Coronary artery (tissue), 2 donors: ENCODE data around the gene KRT72.

Source experiments
- DNase-seq: peaks from one replicate; pipeline ENCODE4 v3.0.0-alpha.2; 2017; ENCODE audit warnings: low spot score
- H3K27ac ChIP-seq, 2 donors: fragments of 200-600 bp; sonication (generic); one replicate each; pipeline ENCODE4 v1.5.1; 2016 to 2019
- H3K4me3 ChIP-seq: fragments of 200-600 bp; sonication (generic); 2 replicates; pipeline ENCODE4 v1.5.1; 2016; ENCODE audit warnings: mild to moderate bottlenecking, moderate library complexity
- CTCF ChIP-seq: fragments of 200-600 bp; sonication (generic); IDR thresholded peaks from one replicate; pipeline ENCODE4 v1.5.1; 2019; ENCODE audit warnings: antibody characterized with exemption

The KRT72 gene

GRCh38 chr12:52622349-52622748, 21.1 kb upstream of the KRT72 start:
- DNase-seq = no peak
- H3K27ac ChIP-seq = no peak overlapping the region
- no peak overlapping the region for H3K4me3 ChIP-seq
- TF ChIP-seq CTCF = no peak

- Histone ChIP-seq H3K27ac (no peak overlapping the region), H3K4me3 (no peak overlapping the region)
- no peak for DNase-seq
- TF ChIP-seq CTCF = no peak
Measured at GRCh38 chr12:52618866-52619265, 17.6 kb upstream of the KRT72 start.

- TF ChIP-seq CTCF = no peak
- no peak within 1 kb of the TSS for H3K4me3 ChIP-seq
- DNase-seq = no peak
Measured at GRCh38 chr12:52618216-52618615, 17.0 kb upstream of the KRT72 start, which contains the start of gene KRT73. Gene KRT73 (minus strand): TSS chr12:52618559. CDS start chr12:52618524, 35 bp downstream.

GRCh38 chr12:52617403-52617785, 16.1 kb upstream of the KRT72 start:
- H3K27ac ChIP-seq = no peak overlapping the region
- no peak for TF ChIP-seq CTCF
- H3K4me3 ChIP-seq = no peak overlapping the region
- DNase-seq = no peak

More at GRCh38 chr12:52618216-52618615, 17.0 kb upstream of the KRT72 start, which contains the start of gene KRT73:
- no peak within 1 kb of the TSS for H3K27ac ChIP-seq

GRCh38 chr12:52616680-52617402, 15.6 kb upstream of the KRT72 start:
- H3K4me3 ChIP-seq = no peak overlapping the region
- H3K27ac ChIP-seq = no peak overlapping the region
- TF ChIP-seq CTCF = no peak
- no peak for DNase-seq

- H3K27ac ChIP-seq = no peak overlapping the region
- DNase-seq = no peak
- TF ChIP-seq CTCF = no peak
- H3K4me3 ChIP-seq = no peak overlapping the region
Measured at GRCh38 chr12:52615912-52616311, 14.6 kb upstream of the KRT72 start.

GRCh38 chr12:52615208-52615868, 14.1 kb upstream of the KRT72 start:
- Histone ChIP-seq H3K27ac (no peak overlapping the region), H3K4me3 (no peak overlapping the region)
- DNase-seq = no peak
- TF ChIP-seq CTCF = no peak
